HepG2 (cell line): ENCODE results near the gene SNAI3.

Source experiments
- ATF7 ChIP-seq, 2 experiments: fragments of 450-650 bp in 1 of 2; sonication (generic) in 1 of 2; formaldehyde crosslinking in 1 of 2; IDR thresholded peaks; 2 replicates each; pipeline versions ENCODE4 v1.4.0 to v1.6.1; 2016 to 2020; ENCODE audit warnings: antibody characterized with exemption in 1 of 2, mild to moderate bottlenecking in 1 of 2, missing genetic modification reagents in 1 of 2
- JARID2 ChIP-seq: sonication (generic); formaldehyde crosslinking; IDR thresholded peaks from 2 replicates; pipeline ENCODE4 v1.8.1; 2023; ENCODE audit warnings: missing genetic modification reagents, inconsistent platforms; ENCODE audit not compliant: insufficient replicate concordance
- MTA1 ChIP-seq: sonication (generic); formaldehyde crosslinking; IDR thresholded peaks from 2 replicates; pipeline ENCODE4 v1.4.0; 2020; ENCODE audit warnings: missing genetic modification reagents, mild to moderate bottlenecking, borderline replicate concordance
- POLR2A ChIP-seq, 2 experiments: IDR thresholded peaks; 2 replicates each; pipeline ENCODE4 v1.6.1; 2011; ENCODE audit warnings: low read depth in 2 of 2, low read length in 2 of 2, mild to moderate bottlenecking in 1 of 2, moderate library complexity in 1 of 2; ENCODE audit not compliant: insufficient read depth in 1 of 2
- SNAPC4 ChIP-seq: sonication (generic); formaldehyde crosslinking; IDR thresholded peaks from 2 replicates; pipeline ENCODE4 v1.4.0; 2020; ENCODE audit warnings: mild to moderate bottlenecking, missing genetic modification reagents
- ZNF770 ChIP-seq: sonication (generic); formaldehyde crosslinking; IDR thresholded peaks from 2 replicates; pipeline ENCODE4 v1.5.0; 2020; ENCODE audit warnings: mild to moderate bottlenecking, missing genetic modification reagents
- TF ChIP-seq, protein P1 (sequence below): sonication (generic); formaldehyde crosslinking; IDR thresholded peaks from 2 replicates; pipeline ENCODE4 v1.5.0; 2020; ENCODE audit warnings: mild to moderate bottlenecking, missing genetic modification reagents, moderate library complexity

DNA sequence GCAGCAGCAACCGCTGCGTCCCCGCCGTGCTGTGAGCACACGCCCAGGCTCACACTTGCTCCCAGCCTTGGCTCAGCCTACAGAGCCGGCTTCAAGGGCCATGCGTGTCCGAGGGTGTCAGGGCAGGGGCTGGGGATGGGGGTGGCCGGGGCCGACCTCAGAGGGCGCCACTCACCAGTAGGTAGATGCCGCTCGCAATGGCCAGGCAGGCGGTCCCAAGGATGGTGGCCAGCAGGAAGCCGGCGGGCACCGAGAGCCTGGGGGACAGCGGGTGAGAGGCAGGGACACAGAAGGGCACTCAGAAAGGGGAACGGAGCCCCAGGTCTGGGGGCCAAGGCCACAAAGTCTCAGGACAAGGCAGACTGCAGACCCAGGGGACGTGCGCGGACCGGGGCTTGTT, 40.4 kb downstream of the SNAI3 start:
- no peak for TF ChIP-seq POLR2A (IDR thresholded peaks at IDR 0.05; ENCODE audit: insufficient read depth in 1 of 2, low read depth in 2 of 2, low read length in 2 of 2)
- TF ChIP-seq ATF7 (IDR thresholded peaks at IDR 0.05), result no peak
- no peak for TF ChIP-seq ATF7 (CRISPR knock-in tag; IDR thresholded peaks at IDR 0.05)
- TF ChIP-seq MTA1 (CRISPR knock-in tag), result no peak
- no peak for TF ChIP-seq ZNF770 (CRISPR knock-in tag)
- TF ChIP-seq, protein P1, sequence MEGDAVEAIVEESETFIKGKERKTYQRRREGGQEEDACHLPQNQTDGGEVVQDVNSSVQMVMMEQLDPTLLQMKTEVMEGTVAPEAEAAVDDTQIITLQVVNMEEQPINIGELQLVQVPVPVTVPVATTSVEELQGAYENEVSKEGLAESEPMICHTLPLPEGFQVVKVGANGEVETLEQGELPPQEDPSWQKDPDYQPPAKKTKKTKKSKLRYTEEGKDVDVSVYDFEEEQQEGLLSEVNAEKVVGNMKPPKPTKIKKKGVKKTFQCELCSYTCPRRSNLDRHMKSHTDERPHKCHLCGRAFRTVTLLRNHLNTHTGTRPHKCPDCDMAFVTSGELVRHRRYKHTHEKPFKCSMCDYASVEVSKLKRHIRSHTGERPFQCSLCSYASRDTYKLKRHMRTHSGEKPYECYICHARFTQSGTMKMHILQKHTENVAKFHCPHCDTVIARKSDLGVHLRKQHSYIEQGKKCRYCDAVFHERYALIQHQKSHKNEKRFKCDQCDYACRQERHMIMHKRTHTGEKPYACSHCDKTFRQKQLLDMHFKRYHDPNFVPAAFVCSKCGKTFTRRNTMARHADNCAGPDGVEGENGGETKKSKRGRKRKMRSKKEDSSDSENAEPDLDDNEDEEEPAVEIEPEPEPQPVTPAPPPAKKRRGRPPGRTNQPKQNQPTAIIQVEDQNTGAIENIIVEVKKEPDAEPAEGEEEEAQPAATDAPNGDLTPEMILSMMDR, result no peak
- TF ChIP-seq JARID2 (CRISPR knock-in tag), result no peak
- TF ChIP-seq SNAPC4, result no peak
